Ascending aorta (tissue), 2 donors: Measurements from ENCODE around the gene LOC128125822.

ENCODE experiments used
- DNase-seq, 2 donors: peaks; one replicate each; pipeline ENCODE4 v3.0.0-alpha.2; 2019; ENCODE audit warnings: low spot score in 2 of 2
- H3K27ac ChIP-seq, 2 donors: fragments of 200-600 bp; sonication (generic); one replicate each; pipeline ENCODE4 v1.5.1; 2016 to 2017; ENCODE audit warnings: mild to moderate bottlenecking in 1 of 2
- H3K27me3 ChIP-seq: fragments of 200-600 bp; sonication (generic); one replicate; pipeline ENCODE4 v1.5.1; 2017
- H3K36me3 ChIP-seq, 2 donors: fragments of 200-600 bp; sonication (generic); one replicate each; pipeline ENCODE4 v1.5.1; 2016
- H3K4me1 ChIP-seq, 2 donors: fragments of 200-600 bp; sonication (generic); one replicate each; pipeline ENCODE4 v1.5.1; 2016 to 2017; ENCODE audit warnings: mild to moderate bottlenecking in 1 of 2
- H3K4me3 ChIP-seq, 2 donors: fragments of 200-600 bp; sonication (generic); one replicate each; pipeline ENCODE4 v1.5.1; 2016 to 2017; ENCODE audit warnings: mild to moderate bottlenecking in 1 of 2
- H3K9me3 ChIP-seq, 2 donors: fragments of 200-600 bp; sonication (generic); one replicate each; pipeline ENCODE4 v1.5.1; 2016
- CTCF ChIP-seq, 3 experiments: fragments of 200-600 bp in 2 of 3; fragments of 450-650 bp in 1 of 3; sonication (generic) in 2 of 3; IDR thresholded peaks; one replicate each; pipeline ENCODE4 v1.5.1; 2016 to 2019; ENCODE audit warnings: antibody characterized with exemption in 3 of 3, mild to moderate bottlenecking in 1 of 3, moderate library complexity in 1 of 3
- intact Hi-C: fragments of 100-400 bp; cut with DNase I; formaldehyde crosslinking; loops from one replicate; pipeline ENCODE4 v1.15.1; 2023

LOC128125822 gene

GRCh38 chr6:63546236-63546635, 26.0 kb upstream of the LOC128125822 start:
- Histone ChIP-seq H3K27ac (no peak overlapping the region), H3K36me3 (no peaks in the 10 kb centered on the region), H3K27me3 (no peaks in the 10 kb centered on the region), H3K9me3 (no peaks in the 10 kb centered on the region), H3K4me1 (no peaks in the 10 kb centered on the region), H3K4me3 (no peak overlapping the region)
- DNase-seq, result no peak
- no peak for TF ChIP-seq CTCF (IDR thresholded peaks at IDR 0.05)
- intact Hi-C loops, result no loop called here

GRCh38 chr6:63546697-63547096, 25.6 kb upstream of the LOC128125822 start:
- intact Hi-C loops, result no loop called here
- DNase-seq, result no peak
- Histone ChIP-seq H3K9me3 (no peaks in the 10 kb centered on the region), H3K4me3 (no peak overlapping the region), H3K4me1 (no peaks in the 10 kb centered on the region), H3K27me3 (no peaks in the 10 kb centered on the region), H3K36me3 (no peaks in the 10 kb centered on the region), H3K27ac (no peak overlapping the region)
- no peak for TF ChIP-seq CTCF (IDR thresholded peaks at IDR 0.05)

GRCh38 chr6:63549076-63549475, 23.2 kb upstream of the LOC128125822 start:
- intact Hi-C loops, result no loop called here
- no peaks in the 10 kb centered on the region for H3K4me1 ChIP-seq
- no peak overlapping the region for H3K4me3 ChIP-seq
- H3K27me3 ChIP-seq, result no peaks in the 10 kb centered on the region
- H3K36me3 ChIP-seq, result no peaks in the 10 kb centered on the region
- H3K9me3 ChIP-seq, result no peaks in the 10 kb centered on the region
- no peak for DNase-seq
- H3K27ac ChIP-seq, result no peak overlapping the region
- TF ChIP-seq CTCF (IDR thresholded peaks at IDR 0.05), result no peak

- no peaks in the 10 kb centered on the region for H3K4me1 ChIP-seq
- TF ChIP-seq CTCF (IDR thresholded peaks at IDR 0.05), result no peak
- H3K9me3 ChIP-seq, result no peaks in the 10 kb centered on the region
- intact Hi-C loops, result no loop called here
- no peak for DNase-seq
- H3K4me3 ChIP-seq, result no peak overlapping the region
- no peaks in the 10 kb centered on the region for H3K27me3 ChIP-seq
- H3K27ac ChIP-seq, result no peak overlapping the region
- H3K36me3 ChIP-seq, result no peaks in the 10 kb centered on the region
Measured at GRCh38 chr6:63553208-63553607, 19.1 kb upstream of the LOC128125822 start.

GRCh38 chr6:63553900-63554299, 18.4 kb upstream of the LOC128125822 start:
- intact Hi-C loops, result no loop called here
- Histone ChIP-seq H3K27me3 (no peaks in the 10 kb centered on the region), H3K36me3 (no peaks in the 10 kb centered on the region), H3K9me3 (no peaks in the 10 kb centered on the region), H3K27ac (no peak overlapping the region), H3K4me1 (no peaks in the 10 kb centered on the region), H3K4me3 (no peak overlapping the region)
- TF ChIP-seq CTCF (IDR thresholded peaks at IDR 0.05), result no peak
- DNase-seq, result no peak

- DNase-seq, result no peak
- intact Hi-C loops, result no loop called here
- no peak for TF ChIP-seq CTCF (IDR thresholded peaks at IDR 0.05)
Measured at GRCh38 chr6:63554782-63555181, 17.5 kb upstream of the LOC128125822 start.

More at GRCh38 chr6:63554782-63555181, 17.5 kb upstream of the LOC128125822 start:
- Histone ChIP-seq H3K4me1 (no peaks in the 10 kb centered on the region), H3K27ac (no peak overlapping the region), H3K9me3 (no peaks in the 10 kb centered on the region), H3K4me3 (no peak overlapping the region), H3K36me3 (no peaks in the 10 kb centered on the region), H3K27me3 (no peaks in the 10 kb centered on the region)
